ENCODE data around the gene CEL. TPM values are rescaled to one million over a fixed set of nuclear protein-coding genes. Genes with fewer than 3 reads are reported as not detected.

CEL gene
- total and polyA plus RNA-seq, 10 of the 15 experiments (the other 5 are each of a cell fraction or from before 2014, with no cell fraction given), result 0.05 to 4.1 (median 0.29) TPM; not detected in 2

- Histone ChIP-seq H3K9ac (ENCODE audit: control insufficient read depth, insufficient read depth, low read length) (no peak overlapping the region), H3K4me3 (no peak overlapping the region), H3K4me1 (ENCODE audit: control insufficient read depth, insufficient read depth, low read length) (no peaks in the 10 kb centered on the region), H3K36me3 (ENCODE audit: control insufficient read depth in 2 of 2, insufficient read depth in 2 of 2, low read length in 1 of 2) (no peaks in the 10 kb centered on the region), H3K27me3 (replicated peaks in 1 of 2; ENCODE audit: control insufficient read depth in 2 of 2, insufficient read depth in 2 of 2, low read length in 1 of 2) (no peaks in the 10 kb centered on the region; a peak in 1 of 4 replicates), H3K9me3 (replicated peaks; ENCODE audit: control insufficient read depth, insufficient read depth, low read length) (no peaks in the 10 kb centered on the region), H2AFZ (ENCODE audit: control insufficient read depth, low read depth, low read length) (no peak overlapping the region), H3K27ac (ENCODE audit: control insufficient read depth, insufficient read depth) (no peak overlapping the region), H4K20me1 (ENCODE audit: control insufficient read depth, insufficient read depth) (no peaks in the 10 kb centered on the region), H3K79me2 (ENCODE audit: control insufficient read depth, insufficient read depth, low read length) (no peaks in the 10 kb centered on the region), H3K4me2 (ENCODE audit: control insufficient read depth, insufficient read depth) (no peak overlapping the region)
- WGBS (ENCODE audit: insufficient coverage, insufficient replicate concordance, low lambda C conversion rate, missing lambda C conversion rate), result 38% methylated on average over 4 of the region's 4 CpGs
- ChIA-PET RAD21 (ENCODE audit: unreplicated experiment) (no interaction called here), POLR2A (interaction anchor here (1.5 kb wide), 1 partner anchor 46 kb away, joined by 3 read pairs; the partner anchor contains the start of gene GTF3C5), CTCF (interaction anchor here (1.1 to 1.3 kb wide), 2 partner anchors 23 to 68 kb away, joined by 3 read pairs; no protein-coding TSS in a partner anchor), SMC1A (ENCODE audit: uncharacterized antibody, unreplicated experiment) (no interaction called here)
- no peak for ATAC-seq
- BruUV-seq (replicated peaks), result no TSS peak
- in situ Hi-C loops (cut with MboI), result no loop called here
- TF ChIP-seq E4F1 (IDR thresholded peaks at IDR 0.05; ENCODE audit: borderline replicate concordance, partially characterized antibody) (no peak), MEF2B (IDR thresholded peaks at IDR 0.05; ENCODE audit: partially characterized antibody, poor library complexity, severe bottlenecking) (no peak), ZBTB11 (CRISPR knock-in tag; IDR thresholded peaks at IDR 0.05) (no peak), ZBTB33 (IDR thresholded peaks at IDR 0.05) (no peak), STAT1 (conservative IDR thresholded peaks at IDR 0.05) (no peak), SMAD1 (IDR thresholded peaks at IDR 0.05; ENCODE audit: low read depth, partially characterized antibody) (no peak), POLR2A (IDR thresholded peaks at IDR 0.05; ENCODE audit: low read depth, low read length) (no peak), PRDM15 (CRISPR knock-in tag; IDR thresholded peaks at IDR 0.05) (no peak), SIX5 (IDR thresholded peaks at IDR 0.05; ENCODE audit: low read depth, low read length, severe bottlenecking) (no peak), SUPT20H (IDR thresholded peaks at IDR 0.05; ENCODE audit: borderline replicate concordance, control insufficient read depth, low read depth, low read length) (no peak)
- no peak for FAIRE-seq
- intact Hi-C loops (cut with micrococcal nuclease; ENCODE audit: unreplicated experiment), result no loop called here
- DNase-seq (ENCODE audit: low read depth, low spot score), result no peak
These were observed 14.9 kb downstream of the CEL start for GRCh38 chr9:133076691-133077090.
